ENCODE results near the gene PIP4K2B.
"Not testable (repeated sequence)": the region's sequence is repeated elsewhere in the genome, so short reads cannot be mapped to it uniquely, and the experiment has no call there.

PIP4K2B gene

DNA sequence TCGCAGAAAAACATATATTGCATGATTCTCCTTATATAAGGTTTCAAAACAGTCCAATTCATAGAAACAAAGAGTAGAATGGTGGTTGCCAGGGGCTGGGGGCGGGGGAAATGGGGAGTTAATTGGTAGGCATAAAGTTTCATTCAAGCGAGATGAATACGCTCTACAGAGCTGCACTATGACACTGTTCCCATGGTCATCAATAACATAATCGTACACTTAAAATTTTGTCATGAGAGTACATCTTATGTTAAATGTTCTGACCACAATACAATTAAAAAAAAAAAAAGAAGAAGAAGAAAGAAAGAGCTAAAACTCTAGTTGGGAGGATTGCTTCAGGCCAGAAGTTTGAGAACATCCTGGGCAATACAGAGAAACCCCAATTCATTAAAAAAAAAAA, 5.1 kb downstream of the PIP4K2B start:
- TF ChIP-seq CTCF (IDR thresholded peaks at IDR 0.05; ENCODE audit: insufficient read depth, missing control alignments) = no peak
- FAIRE-seq (no peak), DNase-seq (ENCODE audit: insufficient read length, low spot score) (no peak)

DNA sequence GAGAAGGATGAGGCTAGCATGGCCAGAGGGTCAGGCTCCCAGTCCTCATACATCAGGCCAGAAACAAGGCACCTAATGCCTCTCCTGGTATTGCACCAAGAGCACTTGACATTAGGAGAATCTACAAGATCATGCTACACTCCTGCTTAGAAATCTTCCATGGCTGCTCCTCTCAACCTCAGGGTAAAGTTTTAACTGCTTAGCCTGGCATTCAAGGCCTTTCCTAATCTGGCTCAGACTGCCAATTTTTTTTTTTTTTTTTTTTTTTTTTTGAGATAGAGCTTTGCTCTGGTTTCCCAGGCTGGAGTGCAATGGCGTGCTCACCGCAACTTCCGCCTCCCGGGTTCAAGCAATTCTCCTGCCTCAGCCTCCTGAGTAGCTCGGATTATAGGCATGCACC, 8.2 kb downstream of the PIP4K2B start:
- FAIRE-seq (no peak), DNase-seq (ENCODE audit: insufficient read length, low spot score) (no peak)
- no peak for TF ChIP-seq CTCF (IDR thresholded peaks at IDR 0.05; ENCODE audit: insufficient read depth, missing control alignments)

GRCh38 chr17:38790148-38790707, 9.1 kb downstream of the PIP4K2B start:
- FAIRE-seq; DNase-seq (ENCODE audit: insufficient read length, low spot score): not testable (repeated sequence)

DNA sequence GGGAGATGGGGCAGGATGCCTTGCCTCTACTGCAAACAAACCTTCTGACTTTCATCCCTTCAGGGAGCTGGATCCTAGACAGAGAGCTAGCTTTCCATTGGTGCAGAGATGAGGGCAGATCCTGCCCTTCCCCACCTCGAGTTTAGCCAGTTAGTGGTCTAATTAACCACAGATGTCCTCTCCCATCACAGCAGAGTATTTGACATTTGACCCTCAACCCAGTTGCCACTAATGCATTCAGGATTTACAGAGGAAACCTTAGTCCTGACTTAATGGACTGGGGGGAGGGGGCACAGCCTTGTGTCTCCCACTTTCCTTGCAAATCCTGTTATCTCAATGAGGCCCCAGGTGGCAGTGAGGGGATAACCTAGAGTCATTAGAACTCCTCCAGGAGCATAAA, 10.2 kb downstream of the PIP4K2B start:
- no peak for DNase-seq (ENCODE audit: insufficient read length, low spot score)
- TF ChIP-seq CTCF (IDR thresholded peaks at IDR 0.05; ENCODE audit: insufficient read depth, missing control alignments) = no peak
- FAIRE-seq = no peak

DNA sequence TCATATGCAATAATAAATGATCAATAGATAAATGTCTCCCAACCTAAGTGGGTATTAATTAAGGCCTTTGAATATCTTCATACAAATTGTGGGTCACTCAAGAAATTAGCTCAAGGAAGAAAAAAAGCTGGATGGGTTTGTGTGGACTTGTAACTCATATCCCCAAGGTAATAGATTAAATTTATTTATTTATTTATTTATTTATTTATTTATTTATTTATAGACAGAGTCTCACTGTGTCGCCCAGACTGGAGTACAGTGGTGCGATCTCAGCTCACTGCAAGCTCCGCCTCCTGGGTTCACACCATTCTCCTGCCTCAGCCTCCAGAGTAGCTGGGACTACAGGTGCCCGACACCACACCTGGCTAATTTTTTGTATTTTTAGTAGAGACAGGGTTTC, 11.4 kb downstream of the PIP4K2B start:
- not testable (repeated sequence) for DNase-seq (ENCODE audit: insufficient read length, low spot score); FAIRE-seq

DNA sequence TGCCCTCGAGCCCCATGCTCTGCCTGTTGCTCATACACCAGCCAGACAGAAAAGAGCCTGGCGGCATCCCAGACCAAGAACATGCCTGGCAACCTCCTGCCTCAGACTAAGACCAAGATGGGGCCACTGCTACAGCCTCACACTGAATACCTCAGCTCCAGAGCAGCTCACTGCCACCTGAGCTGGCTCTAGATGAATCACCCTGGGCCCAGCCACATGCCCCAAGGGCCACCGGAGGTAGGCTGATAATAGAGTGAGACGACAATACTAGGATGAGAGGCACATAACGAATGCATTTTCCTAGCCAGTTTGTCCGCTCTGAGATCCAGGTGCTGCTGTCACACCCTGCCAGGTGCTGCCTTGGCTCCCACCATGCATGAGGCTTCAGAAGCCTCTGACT, 13.0 kb downstream of the PIP4K2B start:
- TF ChIP-seq CTCF (IDR thresholded peaks at IDR 0.05; ENCODE audit: insufficient read depth, missing control alignments) = no peak
- no peak for FAIRE-seq

DNA sequence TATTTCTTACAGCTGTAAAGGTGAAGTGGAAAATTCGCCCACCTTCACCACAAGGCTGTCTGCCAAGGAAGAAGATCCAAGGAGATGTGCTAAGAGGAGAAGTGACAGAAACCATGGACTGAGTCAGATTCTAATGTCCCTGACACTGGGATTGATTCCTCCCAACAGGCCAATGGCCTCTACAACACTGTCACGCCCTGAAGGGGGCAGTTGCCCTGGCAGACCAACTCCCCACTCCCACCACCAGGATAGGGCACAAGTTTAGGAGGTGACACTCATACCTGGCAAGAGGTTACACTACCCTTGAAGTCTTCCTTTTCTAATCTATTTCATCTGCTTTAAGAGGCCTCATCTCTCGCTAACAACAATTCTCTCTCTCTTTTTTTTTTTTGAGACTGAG, 16.1 kb downstream of the PIP4K2B start:
- DNase-seq (ENCODE audit: insufficient read length, low spot score) (no peak), FAIRE-seq (no peak)
- no peak for TF ChIP-seq CTCF (IDR thresholded peaks at IDR 0.05; ENCODE audit: insufficient read depth, missing control alignments)

More for the DNA sequence above, 13.0 kb downstream of the PIP4K2B start:
- no peak for DNase-seq (ENCODE audit: insufficient read length, low spot score)

DNA sequence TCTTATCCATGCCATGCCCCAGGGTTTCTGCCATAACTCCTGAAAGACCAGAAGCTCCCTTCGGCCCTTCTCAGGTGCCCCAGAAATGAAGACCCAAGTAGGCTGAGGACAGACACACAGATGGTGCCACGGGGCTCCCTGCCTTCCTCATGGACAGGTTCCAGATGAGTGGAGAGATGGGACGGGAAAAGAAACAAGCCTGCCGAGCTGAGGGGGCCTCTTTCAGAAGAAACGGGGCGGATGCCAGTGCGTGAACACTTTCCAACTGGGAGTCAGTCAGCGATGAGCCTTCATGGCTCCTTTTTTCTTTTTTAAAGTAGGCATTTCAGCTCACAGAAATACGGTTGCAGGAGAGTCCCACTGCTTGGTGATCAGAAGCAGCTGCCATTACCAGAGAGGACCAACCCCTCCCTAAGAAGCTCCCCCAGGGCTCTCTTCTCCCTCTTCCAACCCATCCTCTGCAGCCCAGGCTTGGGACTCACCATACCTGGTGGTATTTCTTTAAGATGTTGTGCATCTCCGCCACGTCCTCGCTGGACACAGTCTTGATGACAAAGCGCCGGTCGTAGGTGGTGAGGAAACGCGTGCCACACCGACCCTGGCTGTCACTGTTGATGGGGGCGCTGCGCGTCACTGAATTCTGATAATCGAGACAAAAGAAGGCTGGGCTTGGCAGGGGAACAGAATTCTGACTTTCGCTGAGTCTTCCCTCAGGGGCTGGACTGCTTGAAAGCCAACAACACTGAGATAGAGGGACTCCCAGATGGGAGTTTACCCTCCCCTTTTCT, 19.2 kb downstream of the PIP4K2B start:
- no peak for TF ChIP-seq CTCF (IDR thresholded peaks at IDR 0.05; ENCODE audit: insufficient read depth, missing control alignments)
- no peak for FAIRE-seq

More for the DNA sequence above, 19.2 kb downstream of the PIP4K2B start:
- no peak for DNase-seq (ENCODE audit: insufficient read length, low spot score)

Data from D721Med (cell line).